NCI-H524 (cell line): ENCODE results near the gene NR3C1.

Source experiments
- DNase-seq, 2 experiments: peaks; one replicate each; lab custom pipeline; 2025; lab: John Stamatoyannopoulos, UW

The NR3C1 gene

GRCh38 chr5:143311428-143311827 is 92.1 kb downstream of the NR3C1 start:
- no peak for DNase-seq

- no peak for DNase-seq
Observed at GRCh38 chr5:143309661-143310431, 93.6 kb downstream of the NR3C1 start.

GRCh38 chr5:143308731-143309130 is 94.8 kb downstream of the NR3C1 start:
- DNase-seq: no peak

GRCh38 chr5:143306040-143306439 is 97.4 kb downstream of the NR3C1 start:
- no peak for DNase-seq

DNA sequence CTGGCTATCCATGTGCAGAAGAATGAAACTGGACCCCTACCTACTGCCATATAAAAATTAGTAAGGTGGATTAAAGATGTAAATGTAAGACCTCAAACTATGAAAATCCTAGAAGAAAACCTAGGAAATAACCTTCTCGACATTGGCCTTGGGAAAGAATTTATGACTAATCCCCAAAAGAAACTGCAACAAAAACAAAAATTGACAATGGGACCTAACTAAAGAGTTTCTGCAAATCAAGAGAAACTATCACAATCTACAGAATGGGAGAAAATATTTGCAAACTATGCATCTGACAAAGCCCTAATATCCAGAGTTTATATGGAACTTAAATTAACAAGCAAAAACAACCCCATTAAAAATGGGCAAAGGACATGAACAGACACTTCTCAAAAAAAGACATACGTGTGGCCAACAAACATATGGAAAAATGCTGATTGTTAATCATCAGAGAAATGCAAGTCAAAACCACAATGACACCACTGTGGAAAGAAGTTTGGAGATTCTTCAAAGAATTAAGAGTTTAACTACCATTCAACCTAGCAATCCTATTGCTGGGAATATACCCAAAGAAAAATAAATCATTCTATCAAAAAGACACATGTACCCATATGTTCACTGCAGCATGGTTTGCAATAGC is 98.5 kb downstream of the NR3C1 start:
- DNase-seq: no peak

- DNase-seq: no peak
Observed at GRCh38 chr5:143302341-143303045, 101.0 kb downstream of the NR3C1 start.

DNA sequence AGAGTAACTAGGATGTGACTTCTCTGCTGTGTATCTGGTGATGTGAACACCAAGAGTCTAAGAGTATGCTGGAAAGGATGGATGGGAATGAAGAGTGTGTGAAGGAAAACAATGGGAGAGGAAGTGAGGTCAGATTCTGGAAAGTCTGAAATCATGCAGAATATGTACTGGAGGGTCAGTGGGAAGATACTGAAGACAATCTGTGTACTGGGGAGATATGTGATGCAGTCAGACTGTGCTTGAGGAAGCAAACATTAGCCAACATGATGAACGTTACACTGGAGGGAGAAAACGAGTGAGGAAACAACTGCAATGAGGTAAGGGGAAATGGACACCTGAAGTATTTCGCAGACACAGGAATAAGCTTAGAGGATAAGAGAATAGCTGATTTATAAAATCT is 105.7 kb downstream of the NR3C1 start:
- DNase-seq: no peak

GRCh38 chr5:143290125-143290524 is 113.4 kb downstream of the NR3C1 start:
- peak in 1 of 2 experiments; percentile 4 for DNase-seq

GRCh38 chr5:143284521-143284920 is 119.0 kb downstream of the NR3C1 start:
- no peak for DNase-seq

DNA sequence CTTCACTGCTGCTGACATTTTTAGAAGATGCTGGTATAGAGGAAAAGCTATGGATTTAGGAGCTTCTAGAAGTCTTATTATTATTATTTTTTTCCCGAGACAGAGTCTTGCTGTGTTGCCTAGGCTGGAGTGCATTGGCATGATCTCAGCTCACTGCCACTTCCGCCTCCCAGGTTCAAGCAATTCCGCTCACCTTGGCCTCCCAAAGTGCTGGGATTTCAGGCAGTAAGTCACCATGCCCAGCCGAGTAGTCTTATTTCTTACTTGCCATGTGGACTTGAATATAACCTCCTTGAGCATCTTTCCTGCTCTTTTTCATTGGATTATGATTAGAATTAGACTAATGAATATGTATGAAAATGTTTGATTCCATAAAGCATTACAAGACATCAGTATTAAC is 119.5 kb downstream of the NR3C1 start:
- DNase-seq: no peak

GRCh38 chr5:143281226-143281625 is 122.3 kb downstream of the NR3C1 start:
- DNase-seq: no peak

GRCh38 chr5:143279698-143280097 is 123.8 kb downstream of the NR3C1 start:
- no peak for DNase-seq

- no peak for DNase-seq
Observed at GRCh38 chr5:143277536-143277935, 126.0 kb downstream of the NR3C1 start.

DNA sequence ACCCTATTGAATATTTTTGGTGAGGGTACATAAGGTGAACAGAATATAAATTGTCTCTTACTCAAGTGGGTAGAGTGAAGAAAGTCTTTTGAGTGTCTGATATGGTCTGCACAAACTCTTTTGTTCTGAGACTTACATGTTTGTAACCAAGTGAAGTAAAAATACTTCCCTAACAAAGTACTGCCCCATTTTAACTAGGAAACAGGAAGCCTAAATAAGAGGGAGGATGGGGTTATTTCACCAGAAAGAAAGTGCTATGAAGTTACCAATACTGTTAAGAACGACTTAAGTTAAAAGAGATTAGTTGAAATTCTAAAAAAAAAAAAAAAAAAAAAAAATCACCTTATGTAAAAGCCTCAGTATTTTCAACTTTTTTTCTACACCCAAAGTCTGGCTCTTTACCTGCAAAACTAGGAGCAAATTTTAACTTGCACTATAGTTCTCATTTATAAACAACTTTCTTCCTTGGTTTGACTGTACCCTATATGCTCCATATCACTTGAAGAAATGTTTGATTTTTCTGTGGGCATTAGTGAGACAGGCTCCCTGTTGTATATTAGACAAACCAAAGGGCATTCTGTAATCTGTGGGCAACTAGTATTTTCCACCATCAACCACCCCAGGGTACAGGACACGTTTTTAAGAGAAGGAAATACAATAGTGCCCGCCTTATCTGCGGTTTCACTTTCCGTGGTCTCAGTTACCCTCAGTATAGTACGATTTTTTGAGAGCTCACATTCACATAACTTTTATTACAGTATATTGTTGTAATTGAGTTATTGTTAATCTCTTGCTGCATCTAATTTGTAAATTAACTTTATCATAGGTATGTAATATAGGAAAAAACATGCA is 127.7 kb downstream of the NR3C1 start:
- no peak for DNase-seq

GRCh38 chr5:143274952-143275351 is 128.5 kb downstream of the NR3C1 start:
- DNase-seq: no peak

- no peak for DNase-seq
Observed at GRCh38 chr5:143271431-143271830, 132.1 kb downstream of the NR3C1 start.

- DNase-seq: no peak
Observed at GRCh38 chr5:143268388-143268787, 135.1 kb downstream of the NR3C1 start.

GRCh38 chr5:143267186-143267585 is 136.3 kb downstream of the NR3C1 start:
- DNase-seq: no peak

GRCh38 chr5:143265995-143266394 is 137.5 kb downstream of the NR3C1 start:
- DNase-seq: no peak

DNA sequence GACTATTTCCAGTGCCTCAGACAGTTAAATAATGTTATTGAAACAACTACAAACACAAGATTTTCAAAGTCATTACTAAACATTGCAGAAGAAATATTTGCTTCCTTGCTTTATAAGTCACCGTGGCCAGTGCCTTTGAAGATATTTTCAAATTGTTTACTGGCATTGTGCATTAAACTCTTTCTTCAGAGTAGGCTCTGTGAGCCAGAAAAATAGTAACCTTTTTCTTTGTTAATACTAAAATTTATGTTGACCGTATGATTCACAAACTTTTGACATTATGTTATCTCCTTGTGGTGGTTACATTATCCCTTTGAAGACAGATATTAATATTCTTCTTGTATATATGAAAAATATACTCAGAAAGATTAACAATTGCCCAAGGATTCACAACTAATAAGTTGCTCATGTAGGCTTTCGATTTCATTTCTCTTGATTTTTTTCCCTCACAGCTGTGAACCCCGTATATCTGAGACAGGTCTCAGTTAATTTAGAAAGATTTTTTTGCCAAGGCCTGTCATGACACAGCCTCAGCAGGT is 140.1 kb downstream of the NR3C1 start:
- no peak for DNase-seq

DNA sequence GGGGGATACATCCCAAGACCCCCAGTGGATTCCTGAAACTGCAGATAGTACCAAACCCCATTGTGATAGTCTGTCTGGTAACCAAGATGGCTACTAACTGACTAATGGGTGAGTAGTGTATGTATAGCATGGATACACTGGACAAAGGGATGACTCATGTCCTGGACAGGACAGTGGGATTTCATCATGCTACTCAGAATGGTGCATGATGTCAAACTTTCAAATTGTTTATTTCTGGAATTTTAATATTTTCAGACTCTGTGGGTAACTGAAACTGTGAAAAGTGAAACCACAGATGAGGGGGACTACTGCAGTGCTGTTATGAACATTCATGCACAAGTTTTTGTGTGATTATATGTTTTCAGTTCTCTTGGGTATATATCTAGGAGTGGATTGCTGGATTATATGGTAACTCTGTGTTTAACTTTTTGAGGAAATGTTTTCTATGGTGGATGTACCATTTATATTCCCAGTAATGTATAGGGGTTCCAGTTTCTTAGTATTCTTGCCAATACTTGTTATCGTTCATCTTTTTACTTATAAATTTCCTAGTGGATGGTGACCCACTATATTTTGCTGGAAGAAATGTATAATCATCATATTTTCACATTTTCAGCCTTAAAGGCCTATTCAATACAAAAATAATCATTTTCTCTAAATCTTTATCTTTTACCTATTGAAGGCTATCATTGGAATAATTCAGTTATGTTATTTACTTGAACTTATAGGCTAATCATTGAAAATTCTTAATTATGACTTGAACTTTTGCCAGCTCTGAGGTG is 140.9 kb downstream of the NR3C1 start:
- no peak for DNase-seq
